HL-60 (cell line): Measurements from ENCODE around the gene DHRS7.

Experiments
- DNase-seq, 2 experiments: peaks; one replicate each; pipeline ENCODE4 v3.0.0-alpha.2; 2010 to 2020; ENCODE audit warnings: low read depth in 1 of 2, low spot score in 1 of 2
- H3K27ac ChIP-seq: fragments of 250-450 bp; sonication (Bioruptor Pico); replicated peaks from 2 replicates; pipeline ENCODE4 v1.5.1; 2020; ENCODE audit warnings: mild to moderate bottlenecking, moderate library complexity
- H3K27me3 ChIP-seq: fragments of 250-450 bp; sonication (Bioruptor Pico); 2 replicates; pipeline ENCODE4 v1.5.1; 2021; ENCODE audit warnings: mild to moderate bottlenecking, moderate library complexity; ENCODE audit not compliant: insufficient read depth, poor library complexity, severe bottlenecking
- H3K4me3 ChIP-seq: replicated peaks from 2 replicates; pipeline ENCODE4 v1.5.1; 2011; ENCODE audit warnings: mild to moderate bottlenecking, control low read depth, low read length; ENCODE audit not compliant: insufficient read depth
- GABPA ChIP-seq: IDR thresholded peaks from 2 replicates; pipeline ENCODE4 v1.6.1; 2012; ENCODE audit warnings: low read depth
- POLR2AphosphoS5 ChIP-seq: IDR thresholded peaks from 2 replicates; pipeline ENCODE4 v1.6.1; 2012; ENCODE audit warnings: low read depth
- SPI1 ChIP-seq: IDR thresholded peaks from 2 replicates; pipeline ENCODE4 v1.6.1; 2012; ENCODE audit warnings: low read depth, mild to moderate bottlenecking, borderline replicate concordance
- TF ChIP-seq, protein P1 (sequence below): IDR thresholded peaks from one replicate; pipeline ENCODE4 v1.5.1; 2011; ENCODE audit warnings: low read length, control low read depth, inconsistent platforms; ENCODE audit not compliant: insufficient read depth
- TF ChIP-seq, protein P2 (sequence below): IDR thresholded peaks from 2 replicates; pipeline ENCODE4 v1.6.1; 2012; ENCODE audit warnings: low read depth; ENCODE audit not compliant: insufficient replicate concordance

The DHRS7 gene

GRCh38 chr14:60206837-60207533 lies 41.8 kb upstream of the DHRS7 start:
- peak; percentile 54 to 66 for DNase-seq
- TF ChIP-seq, protein P1, sequence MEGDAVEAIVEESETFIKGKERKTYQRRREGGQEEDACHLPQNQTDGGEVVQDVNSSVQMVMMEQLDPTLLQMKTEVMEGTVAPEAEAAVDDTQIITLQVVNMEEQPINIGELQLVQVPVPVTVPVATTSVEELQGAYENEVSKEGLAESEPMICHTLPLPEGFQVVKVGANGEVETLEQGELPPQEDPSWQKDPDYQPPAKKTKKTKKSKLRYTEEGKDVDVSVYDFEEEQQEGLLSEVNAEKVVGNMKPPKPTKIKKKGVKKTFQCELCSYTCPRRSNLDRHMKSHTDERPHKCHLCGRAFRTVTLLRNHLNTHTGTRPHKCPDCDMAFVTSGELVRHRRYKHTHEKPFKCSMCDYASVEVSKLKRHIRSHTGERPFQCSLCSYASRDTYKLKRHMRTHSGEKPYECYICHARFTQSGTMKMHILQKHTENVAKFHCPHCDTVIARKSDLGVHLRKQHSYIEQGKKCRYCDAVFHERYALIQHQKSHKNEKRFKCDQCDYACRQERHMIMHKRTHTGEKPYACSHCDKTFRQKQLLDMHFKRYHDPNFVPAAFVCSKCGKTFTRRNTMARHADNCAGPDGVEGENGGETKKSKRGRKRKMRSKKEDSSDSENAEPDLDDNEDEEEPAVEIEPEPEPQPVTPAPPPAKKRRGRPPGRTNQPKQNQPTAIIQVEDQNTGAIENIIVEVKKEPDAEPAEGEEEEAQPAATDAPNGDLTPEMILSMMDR, result no peak
- peak; percentile 9; the same call in 1 of the 2 replicates for TF ChIP-seq SPI1
- no peak overlapping the region for H3K4me3 ChIP-seq

GRCh38 chr14:60206249-60206670 lies 41.1 kb upstream of the DHRS7 start:
- Histone ChIP-seq H3K4me3 (no peak overlapping the region), H3K27ac (no peak overlapping the region), H3K27me3 (no peaks in the 10 kb centered on the region)
- no peak for TF ChIP-seq SPI1
- TF ChIP-seq, protein P1, result no peak
- no peak for DNase-seq

More at GRCh38 chr14:60206837-60207533, 41.8 kb upstream of the DHRS7 start:
- Histone ChIP-seq H3K27me3 (no peaks in the 10 kb centered on the region), H3K27ac (no peak overlapping the region)

- H3K27me3 ChIP-seq, result no peaks in the 10 kb centered on the region
- no peak for TF ChIP-seq SPI1
- TF ChIP-seq, protein P1, result no peak
- TF ChIP-seq POLR2AphosphoS5, result no peak
- TF ChIP-seq, protein P2, sequence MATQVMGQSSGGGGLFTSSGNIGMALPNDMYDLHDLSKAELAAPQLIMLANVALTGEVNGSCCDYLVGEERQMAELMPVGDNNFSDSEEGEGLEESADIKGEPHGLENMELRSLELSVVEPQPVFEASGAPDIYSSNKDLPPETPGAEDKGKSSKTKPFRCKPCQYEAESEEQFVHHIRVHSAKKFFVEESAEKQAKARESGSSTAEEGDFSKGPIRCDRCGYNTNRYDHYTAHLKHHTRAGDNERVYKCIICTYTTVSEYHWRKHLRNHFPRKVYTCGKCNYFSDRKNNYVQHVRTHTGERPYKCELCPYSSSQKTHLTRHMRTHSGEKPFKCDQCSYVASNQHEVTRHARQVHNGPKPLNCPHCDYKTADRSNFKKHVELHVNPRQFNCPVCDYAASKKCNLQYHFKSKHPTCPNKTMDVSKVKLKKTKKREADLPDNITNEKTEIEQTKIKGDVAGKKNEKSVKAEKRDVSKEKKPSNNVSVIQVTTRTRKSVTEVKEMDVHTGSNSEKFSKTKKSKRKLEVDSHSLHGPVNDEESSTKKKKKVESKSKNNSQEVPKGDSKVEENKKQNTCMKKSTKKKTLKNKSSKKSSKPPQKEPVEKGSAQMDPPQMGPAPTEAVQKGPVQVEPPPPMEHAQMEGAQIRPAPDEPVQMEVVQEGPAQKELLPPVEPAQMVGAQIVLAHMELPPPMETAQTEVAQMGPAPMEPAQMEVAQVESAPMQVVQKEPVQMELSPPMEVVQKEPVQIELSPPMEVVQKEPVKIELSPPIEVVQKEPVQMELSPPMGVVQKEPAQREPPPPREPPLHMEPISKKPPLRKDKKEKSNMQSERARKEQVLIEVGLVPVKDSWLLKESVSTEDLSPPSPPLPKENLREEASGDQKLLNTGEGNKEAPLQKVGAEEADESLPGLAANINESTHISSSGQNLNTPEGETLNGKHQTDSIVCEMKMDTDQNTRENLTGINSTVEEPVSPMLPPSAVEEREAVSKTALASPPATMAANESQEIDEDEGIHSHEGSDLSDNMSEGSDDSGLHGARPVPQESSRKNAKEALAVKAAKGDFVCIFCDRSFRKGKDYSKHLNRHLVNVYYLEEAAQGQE, result no peak
- TF ChIP-seq GABPA, result no peak
- H3K27ac ChIP-seq, result peak overlapping the region; percentile 35
- no peak for DNase-seq
- H3K4me3 ChIP-seq, result no peak overlapping the region
Observed at GRCh38 chr14:60204843-60205774, 39.9 kb upstream of the DHRS7 start.

- Histone ChIP-seq H3K4me3 (no peak overlapping the region), H3K27ac (peak overlapping the region; percentile 35), H3K27me3 (no peaks in the 10 kb centered on the region)
- peak in 1 of 2 experiments; percentile 36 for DNase-seq
- no peak for TF ChIP-seq POLR2AphosphoS5
- TF ChIP-seq SPI1, result peak; percentile 46; the same call in 1 of the 2 replicates
Observed at GRCh38 chr14:60204104-60204842, 39.1 kb upstream of the DHRS7 start.
